Fibroblast of skin of left biceps (primary cell): ENCODE data around the gene SDR39U1.
"Not testable (repeated sequence)": the region's sequence is repeated elsewhere in the genome, so short reads cannot be mapped to it uniquely, and the experiment has no call there.

ENCODE experiments used
- DNase-seq, 2 experiments: peaks; one replicate each; pipeline ENCODE4 v3.0.0-alpha.2; 2013; ENCODE audit warnings: low read depth in 2 of 2

Gene SDR39U1

DNA sequence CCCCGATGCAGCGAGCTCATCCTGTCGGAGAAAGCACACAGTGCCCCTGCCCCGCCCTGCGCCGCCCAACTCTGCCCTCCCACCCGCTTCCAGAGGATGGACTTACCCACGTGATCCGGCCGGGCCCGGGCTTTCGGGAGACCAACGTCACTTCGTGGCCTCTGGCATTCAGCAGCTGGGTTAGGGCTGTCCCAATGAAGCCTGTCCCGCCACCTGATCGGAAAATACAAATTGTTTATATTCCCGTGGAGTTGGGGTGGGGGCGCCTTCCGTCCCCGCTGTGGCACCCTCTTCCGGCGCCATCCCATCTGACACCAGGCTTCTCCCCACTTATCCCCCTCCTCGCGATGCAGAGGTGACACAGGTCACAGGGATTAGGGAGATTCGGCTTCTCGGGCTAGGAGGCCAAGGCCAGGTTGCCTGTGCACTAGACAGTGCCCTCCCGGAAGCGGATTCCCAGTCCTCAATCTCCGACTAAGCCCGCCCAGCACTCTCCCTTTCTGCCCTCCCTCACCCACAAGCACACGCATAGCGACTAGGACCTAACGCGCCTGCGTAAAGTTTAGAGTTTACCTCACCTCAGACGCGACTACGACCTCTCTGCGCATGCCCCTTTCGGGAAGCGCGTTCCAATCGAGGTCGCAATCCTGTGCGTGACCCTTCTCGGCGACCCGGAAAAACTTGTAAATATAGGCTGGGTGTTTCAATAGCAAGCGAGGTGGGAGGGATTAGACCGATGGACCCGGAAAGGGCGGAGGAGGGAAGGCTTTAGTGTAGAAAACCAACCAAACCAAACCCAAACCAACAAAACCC is at the start of gene SDR39U1:
TSS of gene SDR39U1 (minus strand) at position 537 of the 813 bp plus-strand sequence. CDS start at position 530, 7 bp downstream.
- peak; percentile 98 for DNase-seq

DNA sequence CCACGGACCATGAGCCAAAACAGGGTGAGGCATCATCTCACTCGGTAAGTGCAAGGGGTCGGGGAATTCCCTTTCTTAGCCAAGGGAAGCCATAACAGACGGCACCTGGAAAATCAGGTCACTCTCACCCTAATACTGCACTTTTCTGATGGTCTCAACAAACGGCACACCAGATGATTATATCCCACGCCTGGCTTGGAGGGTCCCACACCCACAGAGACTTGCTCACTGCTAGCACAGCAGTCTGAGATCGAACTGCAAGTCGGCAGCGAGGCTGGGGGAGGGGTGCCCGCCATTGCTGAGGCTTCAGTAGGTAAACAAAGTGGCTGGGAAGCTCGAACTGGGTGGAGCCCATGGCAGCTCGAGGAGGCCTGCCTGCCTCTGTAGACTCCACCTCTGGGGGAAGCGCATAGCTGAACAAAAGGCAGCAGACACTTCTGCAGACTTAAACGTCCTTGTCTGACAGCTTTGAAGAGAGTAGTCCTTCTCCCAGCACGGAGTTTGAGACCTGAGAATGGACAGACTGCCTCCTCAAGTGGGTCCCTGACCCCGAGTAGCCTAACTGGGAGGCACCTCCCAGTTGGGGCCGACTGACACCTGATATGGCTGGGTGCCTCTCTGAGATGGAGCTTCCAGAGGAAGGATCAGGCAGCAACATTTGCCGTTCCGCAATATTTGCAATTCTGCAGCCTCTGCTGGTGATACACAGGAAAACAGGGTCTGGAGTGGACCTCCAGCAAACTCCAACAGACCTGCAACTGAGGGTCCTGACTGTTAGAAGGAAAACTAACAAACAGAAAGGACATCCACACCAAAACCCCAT is 49.2 kb upstream of the SDR39U1 start:
- not testable (repeated sequence) for DNase-seq

GRCh38 chr14:24483604-24484252 is 41.2 kb upstream of the SDR39U1 start:
- DNase-seq, result no peak

DNA sequence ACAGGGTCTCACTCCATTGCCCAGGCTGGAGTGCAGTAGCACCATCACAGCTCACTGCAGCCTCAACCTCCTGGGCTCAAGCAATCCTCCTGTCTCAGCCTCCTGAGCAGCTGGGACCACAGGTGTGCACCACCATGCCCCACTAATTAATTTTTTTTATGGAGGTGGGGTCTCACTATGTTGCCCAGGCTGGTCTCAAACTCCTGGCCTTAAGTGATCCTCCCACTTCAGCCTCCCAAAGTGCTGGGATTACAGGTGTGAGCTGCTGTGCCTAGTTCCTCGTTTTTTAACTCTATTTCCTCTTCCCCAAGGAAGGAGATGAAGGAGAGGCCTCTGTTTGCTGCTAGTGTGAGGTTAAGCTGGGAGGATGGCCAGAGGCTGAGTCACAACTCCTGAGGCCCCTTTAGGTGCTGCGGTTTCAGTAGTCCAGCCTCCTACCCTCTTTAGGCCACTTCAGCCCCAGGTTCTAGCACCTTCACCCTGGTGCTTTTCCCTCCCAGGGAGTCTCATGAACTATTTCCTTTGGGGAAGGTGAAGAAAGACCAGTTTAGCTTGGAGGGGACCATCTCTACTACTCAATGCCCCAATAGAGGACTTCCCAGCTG is 40.2 kb upstream of the SDR39U1 start:
- not testable (repeated sequence) for DNase-seq

GRCh38 chr14:24481622-24482324 is 39.2 kb upstream of the SDR39U1 start:
- no peak for DNase-seq

- not testable (repeated sequence) for DNase-seq
Measured at GRCh38 chr14:24479999-24480398, 37.4 kb upstream of the SDR39U1 start.

- DNase-seq, result no peak
Measured at GRCh38 chr14:24475261-24475660, 32.7 kb upstream of the SDR39U1 start.

DNA sequence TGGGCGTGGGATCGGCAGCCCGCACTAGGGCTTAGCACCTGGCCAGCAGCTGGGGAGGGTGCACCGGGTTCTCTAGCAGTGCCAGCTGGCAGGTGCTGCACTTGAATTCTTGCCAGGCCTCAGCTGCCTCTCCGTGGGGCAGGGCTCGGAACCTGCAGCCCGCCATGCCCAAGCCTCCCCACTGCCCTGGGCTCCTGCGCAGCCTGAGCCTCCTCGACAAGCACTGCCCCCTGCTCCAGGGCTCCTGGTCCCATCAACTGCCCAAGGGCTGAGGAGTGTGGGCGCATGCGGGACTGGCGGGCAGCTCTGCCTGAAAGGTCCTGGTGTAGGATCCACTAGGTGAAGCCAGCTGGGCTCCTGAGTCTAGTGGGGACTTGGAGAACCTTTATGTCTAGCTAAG is 30.6 kb upstream of the SDR39U1 start:
- DNase-seq, result no peak

- DNase-seq, result not testable (repeated sequence)
Measured at GRCh38 chr14:24470450-24470849, 27.9 kb upstream of the SDR39U1 start.

- no peak for DNase-seq
Measured at GRCh38 chr14:24465805-24466204, 23.2 kb upstream of the SDR39U1 start.

DNA sequence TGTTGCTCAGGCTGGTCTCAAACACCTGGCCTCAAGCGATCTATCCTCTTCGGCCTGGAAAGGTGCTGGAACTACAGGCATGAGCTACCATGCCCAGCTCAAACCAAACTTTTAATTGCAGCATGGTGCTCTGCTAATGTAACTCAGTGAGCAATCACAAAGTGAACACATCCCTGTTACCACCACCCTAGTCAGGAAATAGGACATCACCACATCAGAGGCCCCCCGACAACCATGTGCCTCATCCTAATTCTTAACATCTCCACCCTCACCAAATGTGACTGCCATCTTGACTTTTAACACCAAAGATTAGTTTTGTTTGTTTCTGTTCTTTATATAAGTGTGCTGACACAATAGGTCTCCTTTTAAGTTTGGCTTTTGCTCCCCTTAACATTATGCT is 22.8 kb upstream of the SDR39U1 start:
- DNase-seq, result no peak

DNA sequence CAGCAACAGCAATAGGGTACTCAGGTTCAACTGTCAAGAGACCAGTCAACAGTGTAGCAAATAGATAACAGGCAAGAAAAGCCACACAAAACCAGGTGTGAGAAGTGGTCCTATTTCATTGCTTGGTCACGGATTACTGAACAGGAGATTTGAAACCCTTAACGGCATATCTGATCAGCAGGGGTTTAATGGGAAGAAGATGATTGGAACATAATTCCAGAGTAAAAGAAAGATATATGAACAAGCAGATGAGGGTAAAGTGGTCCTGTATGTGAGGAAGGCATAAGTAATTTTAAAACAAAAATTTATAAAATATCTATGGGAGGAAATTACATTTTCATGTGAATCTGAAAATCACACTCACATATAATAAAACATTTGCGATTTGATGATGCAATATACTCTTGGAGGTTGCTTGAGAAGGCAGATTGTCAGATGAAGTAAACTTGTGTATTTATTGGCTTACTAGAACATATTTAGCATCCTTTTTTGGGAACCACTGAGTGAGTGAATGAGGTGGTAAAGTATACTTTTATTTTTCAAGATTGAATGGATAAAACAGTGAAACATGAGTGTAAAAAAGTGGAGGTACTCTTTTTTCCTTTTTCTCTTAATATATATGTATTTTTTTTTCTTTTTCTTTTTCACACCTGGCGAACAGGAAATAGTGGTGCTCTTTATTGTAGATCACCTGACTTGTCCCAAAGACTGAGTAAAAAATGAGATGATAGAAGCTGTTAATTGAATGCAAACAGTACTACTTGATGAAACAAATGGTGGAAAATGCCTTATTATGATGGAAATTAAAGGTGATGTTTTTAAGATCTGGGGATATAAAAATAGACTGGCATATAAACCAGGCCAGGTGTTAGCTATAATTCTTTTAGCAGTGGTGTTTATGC is 21.6 kb upstream of the SDR39U1 start:
- no peak for DNase-seq

DNA sequence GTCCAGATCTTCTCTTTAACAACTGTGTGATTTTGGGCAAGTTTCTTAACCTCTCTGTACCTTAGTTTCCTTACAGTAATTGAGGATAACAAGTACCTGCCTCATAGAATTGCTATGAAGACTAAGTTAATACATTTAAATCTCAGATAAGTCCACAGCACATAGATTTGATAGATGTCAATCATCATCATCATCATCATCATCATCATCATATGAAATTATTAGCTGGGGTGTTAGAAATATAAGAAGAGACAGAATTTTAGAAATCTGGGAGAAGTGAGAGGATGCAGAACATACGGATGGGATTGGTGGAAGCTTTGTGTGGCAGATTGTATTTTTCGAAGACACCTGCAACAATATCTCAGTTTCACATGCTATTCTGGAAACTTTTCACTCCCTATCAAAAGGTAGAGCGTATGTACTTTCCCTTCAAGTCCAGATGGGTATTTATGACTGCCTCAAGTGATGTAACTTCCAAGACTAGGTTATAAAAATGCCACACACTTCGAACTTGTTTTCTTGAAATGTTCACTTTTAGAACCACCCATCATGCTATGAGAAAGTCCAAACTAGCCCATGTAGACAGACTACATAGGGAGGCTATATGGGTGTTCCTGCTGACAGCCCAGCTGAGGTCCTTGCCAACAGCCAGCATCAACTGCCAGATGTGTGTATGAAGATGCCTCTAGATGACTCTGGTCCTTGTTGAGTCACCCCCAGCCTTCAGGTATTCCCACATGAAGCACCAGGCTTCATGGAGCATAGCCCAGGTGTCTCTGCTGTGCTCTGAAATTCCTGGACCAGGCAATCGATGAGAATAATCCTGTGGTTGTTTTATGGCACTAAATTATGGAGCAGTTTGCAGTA is 20.7 kb upstream of the SDR39U1 start:
- DNase-seq, result no peak

- no peak for DNase-seq
Measured at GRCh38 chr14:24461336-24461735, 18.8 kb upstream of the SDR39U1 start.

GRCh38 chr14:24459331-24459730 is 16.8 kb upstream of the SDR39U1 start:
- no peak for DNase-seq

DNA sequence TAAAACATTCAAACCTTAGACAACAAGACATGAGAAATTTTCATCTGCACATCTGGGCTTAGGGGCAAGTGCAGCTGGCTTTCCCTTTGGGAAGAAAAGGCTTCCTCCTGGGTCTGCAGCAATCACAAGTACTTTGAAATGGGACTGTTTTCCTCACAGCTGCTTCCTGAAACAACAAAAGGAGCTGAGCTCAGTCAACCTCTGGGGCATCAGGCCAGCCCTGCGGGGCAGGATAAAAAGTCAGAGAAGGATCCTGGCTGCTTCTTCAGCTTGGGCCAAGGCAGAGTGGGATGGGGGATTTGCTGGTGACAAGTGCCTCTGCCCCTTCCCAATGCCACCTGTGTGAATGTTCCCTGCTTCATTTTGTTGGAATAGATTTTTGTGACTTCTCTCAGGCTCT is 16.2 kb upstream of the SDR39U1 start:
- no peak for DNase-seq

GRCh38 chr14:24456980-24457379 is 14.4 kb upstream of the SDR39U1 start:
- no peak for DNase-seq

DNA sequence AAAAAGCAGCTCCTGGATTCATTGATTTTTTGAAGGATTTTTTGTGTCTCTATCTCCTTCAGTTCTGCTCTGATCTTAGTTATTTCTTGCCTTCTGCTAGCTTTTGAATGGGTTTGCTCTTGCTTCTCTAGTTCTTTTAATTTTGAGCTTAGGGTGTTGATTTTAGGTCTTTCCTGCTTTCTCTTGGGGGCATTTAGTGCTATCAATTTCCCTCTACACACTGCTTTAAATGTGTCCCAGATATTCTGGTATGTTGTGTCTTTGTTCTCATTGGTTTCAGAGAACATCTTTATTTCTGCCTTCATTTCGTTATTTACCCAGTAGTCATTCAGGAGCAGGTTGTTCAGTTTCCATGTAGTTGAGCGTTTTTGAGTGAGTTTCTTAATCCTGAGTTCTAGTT is 8.3 kb upstream of the SDR39U1 start:
- not testable (repeated sequence) for DNase-seq

- no peak for DNase-seq
Measured at GRCh38 chr14:24443053-24443665, 583 bp upstream of the SDR39U1 start.
